Stimulated activated CD8-positive, alpha-beta memory T cell treated with anti-CD3 and anti-CD28 coated beads, Interleukin-7, amount 100 ng/mL, for 1 hour (primary cell): ENCODE data around the gene NPEPPS.
"Not testable (repeated sequence)": the region's sequence is repeated elsewhere in the genome, so short reads cannot be mapped to it uniquely, and the experiment has no call there.

Experiments
- DNase-seq, 2 donors: peaks; one replicate each; pipeline ENCODE4 v3.0.0-alpha.2; 2020; ENCODE audit warnings: low read depth in 2 of 2

Gene NPEPPS

DNA sequence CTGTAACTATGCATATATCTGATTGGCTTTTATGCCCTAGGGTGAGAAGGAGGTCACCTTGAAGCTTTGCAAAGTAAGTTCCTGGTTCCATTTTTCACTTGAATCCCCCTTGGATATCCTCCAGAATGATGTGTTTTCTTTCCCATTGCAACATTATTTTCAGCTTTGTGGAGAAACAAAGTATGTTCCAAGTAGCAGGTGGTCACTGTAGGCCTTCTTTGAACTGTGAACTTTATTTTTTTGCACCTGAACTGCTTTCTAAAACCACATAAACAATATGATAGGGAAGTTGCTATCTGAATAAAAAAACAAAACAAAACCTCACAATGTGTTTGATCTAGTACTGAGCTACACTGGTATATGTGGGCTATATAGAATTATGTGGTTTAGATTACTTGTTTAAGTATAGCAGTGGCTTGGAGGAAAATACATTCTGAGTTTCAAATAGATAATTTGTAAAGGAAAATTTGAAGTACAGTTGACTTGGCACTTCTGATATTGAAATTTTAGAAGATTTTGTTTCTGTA, 29.7 kb downstream of the NPEPPS start:
- not testable (repeated sequence) for DNase-seq

DNA sequence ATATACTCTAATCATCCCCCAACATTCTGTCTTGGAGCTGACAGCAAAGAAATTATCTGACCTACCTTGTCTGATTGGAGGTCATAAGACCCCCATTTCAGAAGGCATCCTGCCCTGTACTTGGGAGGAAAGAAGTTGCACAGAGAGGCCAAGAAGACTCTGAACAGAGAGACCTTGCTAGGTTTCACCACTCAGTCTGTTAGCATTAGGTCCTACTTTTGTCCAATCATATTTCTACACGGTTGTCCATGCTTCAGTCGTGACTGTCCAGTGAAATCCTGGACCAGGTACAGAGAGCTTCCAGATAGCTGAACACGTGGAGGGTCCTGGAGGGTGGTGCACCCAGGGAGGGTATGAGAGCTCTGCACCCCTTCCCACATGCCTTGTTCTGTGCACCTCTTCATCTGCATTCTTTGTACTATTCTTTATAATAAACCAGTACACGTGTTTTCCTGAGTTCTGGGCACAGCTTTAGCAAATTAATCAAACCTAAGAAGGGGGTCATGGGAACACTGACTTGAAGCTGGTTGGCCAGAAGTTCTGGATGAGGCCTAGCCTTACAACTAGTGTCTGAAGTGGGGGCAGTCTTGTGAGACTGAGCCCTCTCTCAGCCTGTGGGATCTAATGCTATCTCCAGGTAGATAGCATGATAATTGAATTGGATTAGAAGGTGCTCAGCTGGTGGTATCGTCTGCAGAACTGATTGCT, 30.9 kb downstream of the NPEPPS start:
- not testable (repeated sequence) for DNase-seq

DNA sequence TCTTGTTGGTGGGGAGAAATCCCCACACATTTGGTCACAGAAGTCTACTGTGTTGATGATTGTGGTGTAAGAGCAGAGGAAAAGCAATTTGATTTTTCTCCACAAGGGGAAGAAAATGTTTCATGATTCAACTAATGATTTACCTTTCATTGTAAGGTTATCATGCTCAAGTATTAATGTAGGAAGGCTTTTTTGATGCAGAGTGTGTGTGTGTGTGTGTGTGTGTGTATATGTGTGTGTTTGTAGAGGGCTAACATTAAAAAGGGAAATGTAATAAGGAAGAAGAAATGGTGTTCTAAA, 31.4 kb downstream of the NPEPPS start:
- DNase-seq, result not testable (repeated sequence)

DNA sequence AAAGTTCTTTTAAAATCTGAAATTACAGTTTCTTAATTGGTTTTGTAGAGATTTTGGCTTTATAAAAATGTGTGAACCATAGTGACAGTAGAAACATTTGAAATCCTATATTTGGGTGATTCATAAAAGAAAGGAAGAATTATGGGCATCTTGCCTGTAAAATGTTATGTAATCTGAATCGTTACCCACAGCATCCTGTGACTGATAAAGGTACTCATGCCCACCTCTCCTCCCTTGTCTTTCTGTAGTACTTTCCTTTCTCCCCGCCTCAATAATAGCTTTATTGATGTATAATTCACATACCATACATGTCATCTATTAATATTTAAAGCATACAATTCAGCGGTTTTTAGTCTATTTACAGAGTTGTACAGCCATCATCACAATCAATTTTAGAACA, 36.4 kb downstream of the NPEPPS start:
- not testable (repeated sequence) for DNase-seq

DNA sequence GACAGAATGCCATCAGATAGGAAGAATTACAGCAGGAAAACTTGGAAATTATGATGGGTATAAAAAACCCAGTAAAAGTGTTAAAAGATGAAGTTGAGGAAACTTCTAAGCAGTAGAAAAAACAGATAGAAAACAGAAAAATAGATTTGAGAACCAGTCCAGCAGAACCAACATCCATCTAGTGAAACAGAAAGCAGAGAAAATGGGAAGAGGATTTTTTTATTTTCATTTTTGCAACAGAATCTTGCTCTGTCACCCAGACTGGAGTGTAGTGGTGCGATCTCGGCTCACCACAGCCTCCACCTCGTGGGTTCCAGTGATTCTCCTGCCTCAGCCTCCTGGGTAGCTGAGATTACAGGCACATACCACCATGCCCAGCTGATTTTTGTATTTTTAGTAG, 41.7 kb downstream of the NPEPPS start:
- DNase-seq, result not testable (repeated sequence)

DNA sequence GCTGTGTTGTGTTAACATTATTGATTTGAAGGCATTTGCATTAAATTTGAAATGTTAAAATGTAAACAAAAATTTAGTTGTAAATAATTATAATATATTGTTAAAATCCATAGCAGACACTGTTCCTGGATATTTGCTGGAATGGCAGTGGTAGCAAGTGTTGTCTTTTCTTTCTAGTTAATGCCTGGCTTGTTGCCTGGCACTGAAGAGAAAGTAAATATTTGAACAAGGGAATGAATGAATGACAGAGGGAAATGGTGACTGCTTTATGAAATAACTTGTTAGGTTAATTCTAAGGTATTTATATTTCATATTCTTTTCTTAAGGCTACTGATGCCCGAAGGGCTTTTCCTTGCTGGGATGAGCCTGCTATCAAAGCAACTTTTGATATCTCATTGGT, 51.5 kb downstream of the NPEPPS start:
- DNase-seq, result not testable (repeated sequence)

DNA sequence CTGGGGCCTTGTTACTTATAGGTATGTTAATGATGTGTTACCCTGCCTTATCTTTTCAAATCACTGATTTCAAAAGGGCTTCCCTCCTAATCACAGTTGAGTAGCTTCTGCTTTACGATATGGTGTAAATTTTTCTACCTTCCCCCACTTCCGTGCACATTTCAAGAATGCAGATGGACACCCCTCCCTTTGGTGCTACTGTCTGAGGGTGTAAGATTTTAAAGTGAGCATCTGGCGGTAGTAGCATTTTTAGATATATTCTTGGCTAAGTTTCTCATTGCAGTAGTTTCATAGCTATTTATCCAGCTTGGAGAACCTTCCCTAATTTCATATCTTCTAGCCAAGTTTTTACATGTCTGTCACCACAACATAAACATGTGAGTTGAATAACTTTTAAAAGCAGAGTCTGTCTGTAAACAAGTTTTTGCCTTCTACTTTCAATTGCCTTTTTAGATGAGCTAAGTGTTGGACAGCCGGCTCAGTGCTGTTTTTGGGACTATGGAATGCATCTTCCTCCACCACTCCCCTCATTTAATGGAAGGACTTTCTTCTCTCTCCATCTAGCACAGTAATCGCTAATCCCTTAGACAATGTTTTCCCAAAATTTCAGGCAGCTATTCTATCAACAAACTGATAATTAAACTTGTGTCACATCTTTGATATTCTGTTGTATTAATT, 55.6 kb downstream of the NPEPPS start:
- not testable (repeated sequence) for DNase-seq

DNA sequence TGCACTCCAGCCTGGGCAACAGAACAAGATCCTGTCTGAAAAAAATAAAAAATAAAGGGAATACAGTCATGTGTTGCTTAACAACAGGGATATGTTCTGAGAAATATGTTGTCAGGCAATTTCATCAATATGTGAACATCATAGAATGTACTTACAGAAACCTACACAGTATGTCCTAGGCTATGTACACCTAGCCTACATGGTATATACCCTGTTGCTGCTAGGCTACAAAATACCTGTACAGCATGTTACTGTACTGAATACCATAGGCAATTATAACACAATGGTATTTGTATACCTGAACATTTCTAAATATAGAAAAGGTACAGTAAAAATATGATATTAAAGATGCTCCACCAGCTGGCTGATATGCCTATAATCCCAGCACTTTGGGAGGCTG, 62.6 kb downstream of the NPEPPS start:
- DNase-seq, result not testable (repeated sequence)

DNA sequence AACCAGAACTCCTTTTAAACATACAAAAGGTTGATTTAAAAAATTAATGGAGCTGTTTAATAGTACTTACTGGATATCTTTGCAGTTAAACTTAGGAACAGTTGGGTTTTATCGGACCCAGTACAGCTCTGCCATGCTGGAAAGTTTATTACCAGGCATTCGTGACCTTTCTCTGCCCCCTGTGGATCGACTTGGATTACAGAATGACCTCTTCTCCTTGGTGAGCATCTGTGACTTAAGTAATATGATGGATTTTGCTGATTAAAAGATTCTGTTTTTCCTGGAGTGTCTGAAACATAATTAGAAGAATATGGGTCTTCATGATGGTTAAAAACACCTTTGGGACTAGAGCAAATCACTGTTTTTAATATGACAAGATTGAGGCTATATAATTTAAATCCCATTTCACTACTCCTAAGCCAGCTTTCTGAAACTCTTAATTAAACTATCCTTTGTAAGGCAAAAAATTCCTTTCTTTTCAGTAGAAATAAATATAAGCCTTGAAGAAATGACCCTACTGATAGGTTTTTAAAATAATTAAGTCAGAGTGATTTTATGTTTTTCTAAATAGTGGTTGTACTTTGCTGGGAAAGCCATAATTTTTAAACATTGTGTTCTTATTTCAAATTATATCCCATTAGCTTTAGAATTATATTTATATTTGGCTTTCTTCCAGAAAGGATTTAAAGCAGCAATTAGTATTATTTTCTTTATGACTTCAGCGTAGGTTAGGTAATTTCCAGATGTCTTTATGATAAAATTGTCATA, 73.1 kb downstream of the NPEPPS start:
- no peak for DNase-seq

DNA sequence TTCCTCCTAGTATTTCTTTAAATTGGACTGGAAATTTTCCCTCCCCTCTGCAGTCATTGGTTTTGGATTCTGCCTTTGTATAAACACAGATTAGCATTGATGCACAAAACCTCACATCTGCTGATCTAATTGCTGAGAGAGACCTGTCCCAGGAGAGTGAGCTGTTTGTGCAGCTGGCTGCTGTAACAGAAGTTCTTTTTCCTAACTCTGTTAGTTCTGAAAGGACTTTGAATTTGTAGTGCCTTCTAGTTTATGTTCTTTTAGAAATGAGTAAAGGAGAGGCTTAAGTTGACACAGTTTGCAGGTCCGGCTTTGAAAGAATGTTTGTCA, 73.7 kb downstream of the NPEPPS start:
- DNase-seq, result no peak

DNA sequence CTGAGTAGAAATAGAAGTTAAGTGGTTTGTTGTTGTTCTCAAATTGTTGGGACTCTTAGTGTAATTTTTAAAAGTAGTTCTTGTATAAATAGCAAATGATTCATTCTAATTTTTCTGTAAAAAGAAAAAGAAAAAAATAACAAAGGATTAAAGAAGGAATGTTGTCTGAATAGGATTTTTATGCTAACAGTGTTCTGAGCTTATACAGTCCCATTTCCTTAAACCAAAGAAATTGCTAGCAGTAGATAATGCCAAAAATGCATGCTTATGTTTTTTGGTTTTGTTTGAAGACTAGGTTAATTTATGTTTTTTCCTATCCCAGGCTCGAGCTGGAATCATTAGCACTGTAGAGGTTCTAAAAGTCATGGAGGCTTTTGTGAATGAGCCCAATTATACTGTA, 74.1 kb downstream of the NPEPPS start:
- no peak for DNase-seq

DNA sequence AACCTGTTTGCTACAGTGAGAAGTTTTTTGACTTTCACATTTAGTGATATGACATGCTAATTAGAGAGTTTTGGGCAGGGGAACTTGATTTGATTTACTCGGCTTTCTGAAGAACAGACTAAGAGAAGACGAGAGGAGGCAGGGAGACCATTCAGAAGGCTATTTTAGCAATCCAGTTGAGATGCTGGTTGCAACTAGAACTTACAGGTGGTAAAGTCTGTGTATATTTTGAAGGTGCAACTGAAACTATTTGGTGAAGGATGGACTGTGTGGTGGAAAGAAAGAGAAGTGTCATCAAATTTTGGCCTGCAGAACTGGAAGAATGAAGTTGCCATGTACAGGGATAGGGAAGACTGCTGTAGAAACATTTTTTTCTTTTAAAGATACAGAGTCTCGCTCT, 76.6 kb downstream of the NPEPPS start:
- DNase-seq, result no peak

DNA sequence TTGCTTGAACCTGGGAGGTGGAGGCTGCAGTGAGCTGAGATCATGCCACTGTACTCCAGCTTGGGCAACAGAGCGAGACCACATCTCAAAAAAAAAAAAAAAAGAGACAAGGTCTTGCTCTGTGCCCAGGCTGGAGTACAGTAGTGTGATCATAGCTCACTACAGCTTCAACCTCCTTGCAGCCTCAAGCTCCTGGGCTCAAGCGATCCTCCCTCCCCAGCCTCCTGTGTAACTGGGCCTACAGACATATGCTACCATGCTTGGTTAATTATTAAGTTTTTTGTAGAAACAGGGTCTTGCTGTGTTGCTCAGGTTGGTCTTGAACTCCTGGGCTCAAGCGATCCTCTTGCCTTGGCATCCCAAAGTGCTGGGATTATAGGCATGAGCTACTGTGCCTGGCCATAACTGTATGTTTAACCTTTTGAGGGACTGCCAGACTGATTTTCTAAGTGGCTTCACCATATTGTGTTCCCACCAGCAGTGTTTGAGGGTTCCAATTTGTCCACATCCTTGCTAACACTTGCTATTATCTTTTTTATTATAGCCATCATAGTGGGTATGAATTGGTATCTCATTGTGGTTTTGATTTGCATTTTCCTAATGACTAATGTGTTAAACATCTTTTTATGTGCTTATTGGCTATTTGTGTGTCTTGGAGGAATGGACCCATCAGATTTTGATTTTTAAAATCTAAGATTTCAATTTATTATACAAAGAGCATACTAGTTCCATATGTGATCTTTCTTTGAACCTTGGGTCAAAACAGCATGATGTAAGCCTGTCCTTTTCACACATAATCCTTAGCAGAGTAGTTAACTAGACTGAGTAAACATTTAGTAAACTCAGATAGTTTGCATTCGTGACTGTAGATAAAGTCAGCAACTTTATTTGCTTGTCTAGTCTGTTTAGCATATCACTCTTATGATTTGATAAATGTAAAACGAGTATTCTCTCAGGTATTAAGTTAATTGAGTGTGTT, 80.8 kb downstream of the NPEPPS start:
- DNase-seq, result no peak

DNA sequence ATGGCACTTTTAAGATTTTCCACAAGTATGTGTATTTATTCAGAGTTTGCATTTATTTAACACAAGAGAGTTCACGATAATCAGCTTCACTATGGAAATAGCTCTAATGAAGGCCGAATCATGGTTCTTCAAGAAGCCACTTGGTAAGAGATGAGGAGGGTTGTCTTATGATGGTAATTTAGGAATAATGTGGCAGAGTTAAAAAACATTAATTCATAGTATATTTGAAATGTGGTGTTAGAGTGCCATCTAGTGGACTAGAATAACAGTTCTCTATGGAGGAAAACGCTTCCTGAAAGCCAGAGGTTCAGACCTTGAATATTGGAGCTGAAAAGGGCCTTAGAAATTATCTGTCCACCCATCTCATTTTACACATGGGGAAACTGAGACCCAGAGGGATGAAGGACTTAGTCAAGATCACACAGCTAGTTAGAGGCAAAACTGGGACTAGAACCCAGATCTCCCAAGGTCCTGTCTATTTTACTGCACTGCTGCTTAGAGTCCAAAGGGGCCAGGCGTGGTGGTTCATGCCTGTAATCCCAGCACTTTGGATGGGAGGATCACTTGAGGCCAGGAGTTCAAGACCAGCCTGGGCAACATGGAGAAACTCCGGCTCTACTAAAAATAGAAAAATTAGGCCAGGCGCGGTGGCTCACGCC, 85.0 kb downstream of the NPEPPS start:
- no peak for DNase-seq

DNA sequence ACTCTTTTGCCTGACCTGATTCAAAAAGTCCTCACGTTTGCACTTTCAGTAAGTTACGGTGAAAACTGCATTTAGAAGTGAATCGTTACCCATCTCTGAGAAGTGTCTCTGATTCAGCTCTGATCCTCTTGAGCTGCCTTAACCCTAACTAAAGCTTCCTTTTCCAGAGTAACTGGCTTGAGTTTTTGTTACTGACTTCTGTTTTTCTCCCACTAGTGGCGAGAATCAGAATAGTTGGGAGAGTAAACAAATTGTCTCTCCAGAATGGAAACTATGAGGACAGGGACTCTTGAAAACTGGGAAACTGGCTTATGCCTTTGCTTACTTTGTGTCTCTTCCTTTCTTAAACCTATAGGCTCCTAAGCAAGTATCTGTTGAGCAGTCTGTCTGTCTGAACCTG, 87.5 kb downstream of the NPEPPS start:
- DNase-seq, result no peak

DNA sequence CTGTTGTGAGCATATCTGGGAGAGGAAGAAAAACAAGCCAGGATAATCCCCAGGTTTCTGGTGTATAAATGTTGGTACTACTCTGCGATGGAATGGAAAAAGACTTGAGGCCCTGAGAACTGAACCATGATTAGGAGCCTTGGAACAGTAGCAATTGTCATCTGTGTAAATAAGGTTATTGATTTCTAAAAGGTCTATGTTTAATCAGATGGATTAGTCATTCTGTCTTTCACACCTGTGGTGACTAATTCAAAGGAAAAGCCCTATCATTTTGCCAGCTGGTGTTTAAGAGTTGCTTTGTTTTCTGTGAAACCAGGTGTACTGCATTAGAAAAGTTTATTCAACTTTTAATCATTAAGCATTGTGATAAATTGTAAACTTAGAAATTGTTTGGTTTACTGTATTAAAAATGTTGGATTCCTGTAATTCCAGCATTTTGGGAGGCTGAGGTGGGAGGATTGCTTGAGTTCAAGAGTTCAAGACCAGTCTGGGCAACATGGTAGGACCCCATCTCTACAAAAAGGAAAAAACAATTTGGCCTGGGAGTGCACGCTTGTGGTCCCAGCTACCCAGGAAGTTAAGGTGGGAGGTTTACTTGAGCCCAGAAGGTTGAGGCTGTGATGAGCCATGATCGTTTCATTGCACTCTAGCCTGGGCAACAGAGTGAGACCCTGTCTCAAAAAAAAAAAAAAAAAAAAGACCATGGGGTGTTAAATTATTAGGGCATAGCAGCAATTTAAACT, 89.8 kb downstream of the NPEPPS start:
- DNase-seq, result no peak

DNA sequence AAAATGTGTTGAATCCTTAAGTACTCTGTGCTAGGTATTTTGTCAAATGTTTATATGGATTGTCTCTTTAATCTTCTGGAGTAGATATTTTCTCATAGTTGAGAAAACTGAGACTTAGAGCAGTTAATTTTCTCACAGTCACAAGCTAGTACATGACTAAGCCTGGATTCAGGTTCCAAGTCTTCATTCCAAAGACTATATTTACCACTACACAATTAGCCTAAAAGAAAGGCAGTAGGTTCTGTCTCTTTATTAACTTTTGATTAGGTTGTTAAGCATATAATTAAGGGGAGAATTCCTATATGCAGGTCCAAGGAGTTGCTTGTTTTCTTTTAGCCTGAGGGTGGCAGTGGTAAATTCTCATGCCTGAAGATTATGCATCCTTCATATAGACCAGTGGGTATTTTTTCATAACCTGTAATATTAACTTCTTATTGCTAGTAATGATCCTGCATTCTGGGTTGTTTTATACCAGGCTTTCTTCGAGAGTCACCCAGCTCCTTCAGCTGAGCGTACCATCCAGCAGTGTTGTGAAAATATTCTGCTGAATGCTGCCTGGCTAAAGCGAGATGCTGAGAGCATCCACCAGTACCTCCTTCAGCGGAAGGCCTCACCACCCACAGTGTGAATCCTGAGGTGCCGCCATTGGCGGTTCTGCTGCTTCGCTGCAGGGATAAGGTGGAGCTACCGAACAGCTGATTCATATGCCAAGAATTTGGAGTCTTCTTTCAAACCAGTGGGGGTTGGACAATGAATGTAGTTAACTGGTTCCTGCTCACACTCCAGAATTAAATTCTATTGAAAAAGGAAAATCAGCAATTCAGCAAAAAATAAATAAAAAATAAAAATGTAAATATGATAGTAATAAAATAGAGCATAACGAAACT, 90.6 kb downstream of the NPEPPS start:
- no peak for DNase-seq

DNA sequence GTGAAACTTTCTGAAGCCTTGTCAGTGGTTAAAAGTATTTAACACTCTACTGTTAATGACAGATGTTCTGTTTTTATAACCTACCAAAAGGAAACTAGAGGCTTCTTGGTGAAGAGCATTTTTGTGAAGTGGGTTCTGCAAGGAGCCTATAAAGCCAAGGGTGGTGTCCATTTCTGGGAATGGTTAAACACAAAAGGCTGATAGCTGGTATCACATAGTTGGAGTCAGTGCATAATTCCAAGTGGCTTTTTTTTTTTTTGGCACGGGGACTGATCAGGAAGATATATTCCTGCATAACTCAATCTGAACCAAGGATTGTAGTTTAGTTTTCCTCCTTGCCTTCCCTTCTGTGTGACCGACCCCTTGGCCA, 91.3 kb downstream of the NPEPPS start:
- DNase-seq, result no peak

DNA sequence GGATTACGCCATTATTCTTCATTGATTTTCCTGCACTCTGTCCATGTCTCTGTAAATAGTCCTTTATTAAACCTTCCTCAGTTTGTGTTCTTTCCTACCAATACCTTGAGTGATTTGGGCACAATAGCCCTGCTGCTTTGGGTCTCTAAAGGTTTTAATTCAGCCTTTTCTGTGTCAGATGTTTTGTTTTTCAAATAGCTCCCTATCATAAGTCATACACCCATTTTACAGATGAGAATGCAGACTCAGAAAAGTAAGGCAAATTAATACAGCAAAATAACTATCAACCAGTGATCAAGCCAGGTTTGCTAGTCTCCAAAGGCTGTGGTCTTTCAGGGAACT, 93.8 kb downstream of the NPEPPS start:
- DNase-seq, result no peak
